Activated CD8-positive, alpha-beta memory T cell treated with anti-CD3 and anti-CD28 coated beads, Interleukin-2, amount 50 U/mL, for 1 hour (primary cell): ENCODE results near the gene NKAIN4.

Source experiments
- DNase-seq: peaks from one replicate; pipeline ENCODE4 v3.0.0-alpha.2; 2020; ENCODE audit errors: extremely low read depth

NKAIN4 gene

DNA sequence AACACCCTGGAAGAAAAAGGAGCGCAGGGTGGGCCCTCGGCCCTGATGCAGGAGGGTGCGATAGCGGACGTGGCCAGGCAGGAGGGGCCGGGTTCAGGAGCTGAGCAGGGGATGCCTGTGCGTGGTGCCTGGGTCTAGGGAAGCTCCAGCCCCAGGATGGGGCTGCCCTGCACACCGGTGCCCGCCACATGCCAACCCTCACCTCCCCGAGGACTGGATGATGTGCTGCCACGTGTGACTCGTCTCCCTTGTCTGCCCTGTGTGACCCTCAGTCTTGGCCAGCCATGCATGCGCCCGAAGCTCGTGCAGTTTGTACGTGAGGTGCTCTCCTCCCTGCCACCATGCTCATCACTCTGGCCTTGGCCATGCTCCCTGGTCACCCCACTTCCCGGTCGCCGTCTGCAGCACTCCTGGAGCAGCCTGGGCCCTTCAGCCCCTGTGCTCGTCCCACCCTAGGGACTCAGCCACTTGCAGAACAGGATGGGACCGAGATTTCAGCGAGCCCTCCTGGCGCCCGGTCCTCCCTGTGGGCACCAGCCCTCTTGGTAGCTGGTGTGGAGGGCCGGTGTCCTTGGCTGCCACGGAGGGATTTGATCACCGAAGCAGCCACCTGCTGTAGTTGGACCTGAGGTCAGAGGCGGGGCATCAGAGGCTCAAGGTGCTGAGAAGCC is 34.5 kb upstream of the NKAIN4 start:
- DNase-seq, result no peak

DNA sequence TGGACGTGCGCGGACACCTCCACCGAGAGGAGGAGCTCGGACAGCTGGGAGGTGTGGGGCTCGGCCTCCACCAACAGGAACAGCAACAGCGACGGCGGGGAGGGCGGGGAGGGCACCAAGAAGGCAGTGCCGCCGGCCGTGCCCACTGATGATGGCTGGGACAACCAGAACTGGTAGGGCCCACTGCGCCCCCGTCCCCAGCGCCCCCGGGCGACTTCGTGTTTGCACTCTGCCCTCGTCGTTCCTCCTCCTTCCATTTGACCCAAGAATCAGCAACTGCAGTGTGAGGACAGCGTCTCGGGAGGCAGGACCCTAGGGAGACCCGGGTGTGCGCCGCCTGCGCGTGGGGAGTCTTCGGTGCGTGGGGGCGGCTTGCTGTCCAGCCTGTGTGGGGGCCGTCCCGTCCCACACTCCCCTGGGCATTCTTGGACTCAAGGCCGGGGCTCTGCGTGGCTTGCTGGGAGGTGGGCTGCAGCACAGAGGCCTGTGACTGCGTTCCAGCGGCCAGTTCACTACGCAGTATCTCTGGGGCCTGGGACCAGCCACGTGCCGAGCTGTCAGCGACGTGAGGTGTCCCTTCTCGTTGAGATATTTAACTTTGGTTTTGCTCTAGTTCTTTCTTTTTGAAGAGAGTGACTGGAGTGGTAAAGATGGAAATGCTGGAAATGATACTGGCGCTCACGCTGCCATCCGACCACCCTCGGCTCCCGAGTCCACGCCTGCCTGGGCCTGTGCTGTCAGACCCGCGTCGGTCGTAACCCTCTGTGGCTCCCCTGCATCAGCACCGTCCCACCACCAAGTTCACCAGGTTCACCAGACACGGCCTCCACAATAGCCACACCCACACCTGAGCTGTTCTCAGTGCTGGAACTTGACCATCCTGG is 33.7 kb upstream of the NKAIN4 start:
- no peak for DNase-seq

DNA sequence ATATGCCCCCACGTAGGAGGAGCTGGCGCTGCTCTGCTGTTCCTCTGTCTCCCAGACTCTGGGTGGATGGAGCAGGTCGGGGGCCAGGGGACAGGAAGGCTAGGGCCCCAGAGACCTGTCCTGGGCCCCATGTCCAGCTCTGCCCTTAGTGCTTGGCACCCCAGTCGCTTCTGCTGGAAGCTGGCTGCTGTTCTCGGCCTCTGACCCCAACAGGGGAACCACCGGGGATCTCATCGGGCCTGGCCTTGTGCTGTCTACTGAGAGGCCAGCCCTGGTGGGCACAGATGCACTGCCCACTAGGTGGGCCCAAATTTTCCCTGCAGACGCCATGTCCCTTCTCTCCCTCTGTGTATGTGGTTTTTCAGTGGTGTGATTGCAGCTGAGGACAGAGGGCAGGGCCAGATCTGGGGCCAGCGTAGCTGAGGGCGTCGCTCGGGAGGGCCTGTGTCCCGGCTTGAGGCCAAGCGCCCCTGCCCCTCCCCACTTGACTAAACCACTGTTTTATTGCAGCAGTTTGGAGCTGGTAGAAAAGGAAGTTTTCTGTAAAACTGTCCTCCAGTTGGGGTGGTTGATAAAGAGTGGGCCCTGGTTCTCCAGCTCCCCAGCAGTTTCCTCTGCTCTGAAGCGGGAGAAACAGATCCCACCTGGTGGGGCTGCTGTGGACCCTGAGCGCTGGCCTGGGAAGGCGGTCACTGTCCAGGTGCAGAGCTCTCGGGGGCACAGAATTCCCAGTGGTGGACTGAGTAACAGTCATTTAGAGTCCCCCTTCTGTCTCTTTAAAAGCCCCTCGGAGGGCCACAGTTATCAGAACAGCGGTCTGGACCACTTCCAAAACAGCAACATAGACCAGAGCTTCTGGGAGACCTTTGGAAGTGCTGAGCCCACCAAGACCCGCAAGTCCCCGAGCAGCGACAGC is 32.8 kb upstream of the NKAIN4 start:
- DNase-seq, result no peak

DNA sequence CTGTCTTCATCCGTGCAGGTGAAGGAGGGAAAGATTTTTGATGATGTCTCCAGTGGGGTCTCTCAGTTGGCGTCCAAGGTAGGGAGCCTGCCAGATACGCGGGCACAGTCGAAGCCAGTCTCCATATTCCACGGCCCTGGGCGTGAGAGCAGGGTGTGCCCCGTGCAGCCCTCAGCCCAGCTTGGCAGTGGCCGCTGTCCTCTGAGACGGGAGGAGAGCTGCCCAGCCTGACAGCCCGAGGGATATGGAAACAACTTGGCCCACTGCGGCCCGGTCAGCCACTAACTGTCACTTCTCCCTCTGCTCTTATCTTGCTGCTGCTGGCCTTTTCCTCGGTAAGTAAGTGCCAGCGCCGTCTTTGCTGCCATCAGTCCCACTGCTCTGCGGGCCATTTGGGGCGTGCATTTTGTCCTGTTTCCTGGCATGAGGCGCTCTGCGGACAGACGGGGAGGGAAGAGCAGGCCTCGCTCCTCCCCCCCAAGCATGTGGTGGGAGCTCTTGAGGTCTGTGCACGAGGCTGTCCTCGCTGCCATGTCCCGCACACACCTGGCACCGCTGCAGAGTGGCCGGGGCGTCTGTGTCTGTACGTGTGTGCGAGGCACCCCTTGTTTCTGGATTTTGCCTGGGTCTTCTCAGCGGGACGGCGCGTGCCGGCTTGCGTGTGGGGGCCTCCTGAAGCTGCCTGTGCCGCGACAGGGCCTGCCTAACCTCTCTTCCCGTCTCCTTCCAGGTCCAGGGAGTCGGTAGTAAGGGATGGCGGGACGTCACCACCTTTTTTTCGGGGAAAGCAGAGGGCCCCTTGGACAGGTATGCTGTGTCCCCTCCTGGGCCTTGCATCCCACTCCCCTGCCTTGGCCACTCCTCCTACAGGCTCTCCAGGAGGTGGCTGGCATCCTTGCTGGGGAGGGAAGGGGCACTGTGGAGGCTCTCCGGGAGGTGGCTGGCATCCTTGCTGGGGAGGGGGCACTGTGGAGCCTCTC is 31.7 kb upstream of the NKAIN4 start:
- DNase-seq, result no peak

DNA sequence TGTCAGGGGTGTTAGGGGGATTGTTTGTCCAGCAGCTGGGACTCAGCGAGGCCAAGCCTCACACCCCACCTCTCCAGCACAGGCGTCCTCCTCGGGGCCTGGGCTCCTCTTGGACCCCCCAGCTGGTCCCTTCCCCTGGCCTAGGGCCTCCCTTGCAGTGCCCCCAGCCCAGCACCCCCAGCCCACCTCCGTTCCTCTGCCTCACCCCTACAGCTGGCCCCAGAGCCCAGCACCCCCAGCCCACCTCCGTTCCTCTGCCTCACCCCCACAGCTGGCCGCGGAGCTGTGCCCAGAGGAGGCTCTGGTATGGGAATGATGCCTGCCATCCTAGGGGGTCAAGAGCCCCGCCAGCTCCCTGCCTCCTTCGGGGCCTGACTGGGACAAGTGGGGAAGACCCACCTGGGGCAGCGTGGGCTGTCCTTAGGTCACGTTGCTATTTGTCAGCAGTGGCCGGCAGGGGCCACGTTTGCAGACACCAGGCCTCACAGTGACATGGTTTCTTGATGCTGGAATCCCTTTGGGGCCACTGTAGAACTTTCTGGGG is 30.8 kb upstream of the NKAIN4 start:
- DNase-seq, result no peak

DNA sequence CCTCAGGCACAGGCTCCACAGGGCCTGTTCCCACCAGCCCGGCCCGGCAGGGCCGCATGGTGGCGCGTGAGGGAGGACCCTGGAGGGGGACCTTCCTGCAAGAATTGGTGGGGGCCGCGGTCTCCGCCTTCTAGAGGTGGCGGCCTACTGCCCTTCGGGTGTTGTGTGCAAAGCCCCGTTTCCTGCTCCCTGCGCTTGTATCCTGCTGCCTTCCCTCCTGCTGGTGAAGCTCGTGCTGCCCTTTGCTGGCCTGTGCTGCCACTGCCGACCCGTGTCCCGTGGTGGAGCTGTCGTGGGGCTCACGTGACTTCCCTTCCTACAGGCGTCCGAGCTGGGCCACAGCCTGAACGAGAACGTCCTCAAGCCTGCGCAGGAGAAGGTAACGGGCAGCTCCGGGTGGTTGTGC is 30.3 kb upstream of the NKAIN4 start:
- no peak for DNase-seq

DNA sequence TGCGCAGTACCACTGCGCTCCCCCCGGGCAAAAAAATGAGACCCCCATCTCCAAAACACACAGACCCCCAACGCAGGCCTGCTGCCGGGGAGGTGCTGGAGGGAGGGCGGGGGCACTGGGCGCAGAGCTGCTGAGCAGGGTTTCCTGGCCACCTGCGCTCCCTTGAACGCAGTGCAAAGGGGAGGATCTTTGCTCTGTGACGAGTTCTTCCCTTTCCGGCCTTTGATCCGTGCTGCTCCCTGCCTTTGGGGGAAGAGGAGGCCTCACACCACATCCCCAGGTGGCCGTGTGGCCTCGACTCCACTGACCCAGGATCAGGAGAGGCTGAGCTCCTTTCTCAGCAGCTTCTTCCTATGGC is 29.8 kb upstream of the NKAIN4 start:
- DNase-seq, result no peak

DNA sequence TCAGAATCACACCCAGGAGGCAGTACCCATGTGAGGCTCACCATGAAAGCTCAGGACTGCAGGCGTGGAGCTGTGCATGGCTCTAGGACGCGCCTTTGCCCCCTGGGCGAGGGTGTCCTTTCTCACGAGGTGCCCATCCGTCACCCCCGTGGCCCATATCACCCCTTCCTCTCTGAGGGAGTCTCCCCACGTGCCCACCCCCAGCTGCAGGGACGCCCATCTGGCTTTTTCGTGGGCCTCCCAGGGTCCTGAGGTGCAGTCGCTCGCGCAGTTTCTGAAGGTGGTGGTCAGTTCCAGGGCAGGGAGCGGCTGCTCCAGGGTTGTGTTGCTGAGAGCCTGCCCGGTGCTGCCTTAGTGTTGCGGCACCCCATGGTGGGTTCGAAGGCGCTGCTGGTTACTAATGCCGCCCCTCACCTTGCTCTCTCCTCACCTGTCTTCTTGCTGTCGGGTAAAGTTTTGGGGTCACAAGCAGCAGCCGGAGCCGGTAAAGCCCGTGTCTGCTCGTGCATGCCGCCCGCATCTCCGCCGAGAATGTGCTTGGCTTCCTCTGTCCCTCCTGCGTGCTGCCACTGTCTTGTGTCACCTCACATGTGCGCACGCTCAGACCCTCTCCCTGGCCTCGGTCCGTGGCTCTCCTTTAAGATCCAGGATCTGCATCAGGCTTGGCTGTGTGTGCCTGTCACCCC is 29.3 kb upstream of the NKAIN4 start:
- DNase-seq, result no peak

DNA sequence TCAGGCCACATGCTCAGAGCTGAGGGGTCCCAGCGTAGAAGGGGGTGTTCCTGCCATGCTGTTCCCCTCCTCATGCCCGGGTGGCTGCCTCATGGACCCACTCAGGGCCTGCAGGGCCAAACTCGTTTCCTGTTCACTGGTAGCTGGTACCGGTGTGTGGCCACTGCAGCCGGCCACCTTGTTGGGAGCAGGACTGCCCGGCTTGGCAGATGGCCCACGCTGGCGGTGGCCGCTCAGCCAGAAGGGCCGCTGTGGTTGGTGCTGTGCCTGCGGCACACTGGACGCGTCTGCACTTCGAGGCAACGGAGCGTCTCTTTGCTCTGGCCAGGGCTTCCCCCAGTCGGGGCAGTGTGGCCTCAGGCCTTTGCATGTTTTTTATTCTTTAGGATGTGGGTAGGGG is 28.7 kb upstream of the NKAIN4 start:
- no peak for DNase-seq

DNA sequence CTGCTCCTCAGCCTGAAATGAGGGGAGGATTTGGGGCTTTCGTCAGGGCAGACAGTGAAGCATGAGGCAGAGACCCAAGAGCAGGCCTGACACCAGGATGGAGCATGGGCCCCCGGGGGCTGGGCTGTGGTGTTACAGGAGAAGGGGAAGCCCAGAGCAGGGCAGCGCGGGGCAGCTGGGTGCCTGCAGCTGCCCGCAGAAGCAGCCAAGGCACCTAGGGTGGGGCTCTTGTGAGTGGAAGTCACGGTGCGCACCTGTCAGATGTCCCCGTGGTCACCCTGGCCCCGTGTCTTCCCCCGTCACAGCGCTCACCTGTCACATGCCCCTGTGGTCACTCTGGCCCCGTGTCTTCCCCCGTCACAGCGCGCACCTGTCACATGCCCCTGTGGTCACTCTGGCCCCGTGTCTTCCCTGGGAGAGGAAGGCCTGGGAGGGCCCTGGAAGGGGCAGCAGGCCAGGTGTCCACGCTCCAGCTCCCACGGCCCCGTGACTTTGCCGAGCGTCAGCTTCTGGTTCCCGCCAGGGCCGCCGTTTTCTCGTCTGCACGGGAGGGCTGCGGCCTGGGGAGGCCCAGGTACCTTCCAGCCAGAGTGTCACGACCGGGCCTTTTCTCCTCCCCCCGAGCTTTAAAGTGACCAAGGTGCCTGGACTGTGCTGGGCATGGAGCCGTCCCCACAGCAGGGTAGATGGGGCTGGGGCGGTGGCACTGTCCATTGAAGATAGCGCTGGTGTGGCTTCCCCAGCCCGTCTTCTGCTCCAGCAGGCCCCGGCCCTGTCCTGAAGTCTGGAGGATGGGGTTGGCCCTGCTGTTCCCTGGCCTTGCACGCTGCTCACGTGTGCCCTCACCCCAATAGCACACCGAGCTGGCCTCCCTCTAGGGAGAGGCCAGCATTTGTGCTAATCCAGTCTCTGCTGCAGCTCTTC is 27.7 kb upstream of the NKAIN4 start:
- DNase-seq, result no peak

DNA sequence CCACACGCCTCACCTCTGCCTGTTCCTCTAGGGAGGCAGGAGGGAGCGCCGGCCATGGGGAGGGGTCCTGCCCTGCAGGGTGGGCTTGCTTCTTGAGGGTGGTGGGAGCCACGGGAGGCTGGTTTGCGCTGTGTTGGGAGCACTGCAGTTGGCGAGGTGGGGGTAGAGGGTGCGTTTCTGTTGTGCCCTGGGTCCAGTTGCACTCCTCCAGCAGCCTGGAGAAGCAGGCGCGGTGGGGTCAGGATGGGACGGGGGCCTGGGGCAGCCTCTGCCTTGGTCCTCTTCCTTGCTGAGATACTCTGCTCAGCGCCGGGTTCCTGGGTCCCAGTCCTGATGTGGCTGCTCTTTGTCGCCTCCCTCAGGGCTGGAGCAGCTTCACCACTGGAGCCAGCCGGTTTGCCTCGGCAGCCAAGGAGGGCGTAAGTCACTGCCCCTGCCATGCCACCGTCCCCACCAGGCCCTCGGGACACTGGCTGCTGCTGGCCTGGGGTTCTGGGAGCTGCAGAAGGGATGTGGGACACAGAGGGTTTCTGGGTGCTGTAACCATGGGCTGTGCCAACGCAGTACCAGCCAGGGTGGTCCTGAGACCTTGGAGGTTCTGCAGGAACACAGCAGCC is 26.8 kb upstream of the NKAIN4 start:
- no peak for DNase-seq

DNA sequence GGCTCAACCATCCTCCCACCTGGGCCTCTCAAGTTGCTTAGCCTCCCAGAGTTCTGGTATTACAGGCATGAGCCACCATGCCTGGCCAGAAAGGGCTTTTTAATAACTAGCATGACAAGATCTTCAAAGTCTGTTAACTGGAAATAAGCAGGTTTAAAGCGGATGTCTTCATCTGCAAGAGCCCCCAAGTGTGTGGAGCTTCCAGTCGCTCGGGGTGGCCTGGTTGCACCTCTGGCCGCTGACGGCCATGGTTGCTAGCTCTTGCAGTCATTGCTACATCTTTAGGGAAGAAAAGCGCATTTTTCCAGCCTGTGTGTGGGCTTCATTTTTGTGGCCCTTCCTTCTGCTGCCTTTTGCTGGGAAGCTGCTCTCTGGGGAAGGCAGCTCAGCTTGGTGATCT is 26.1 kb upstream of the NKAIN4 start:
- no peak for DNase-seq

DNA sequence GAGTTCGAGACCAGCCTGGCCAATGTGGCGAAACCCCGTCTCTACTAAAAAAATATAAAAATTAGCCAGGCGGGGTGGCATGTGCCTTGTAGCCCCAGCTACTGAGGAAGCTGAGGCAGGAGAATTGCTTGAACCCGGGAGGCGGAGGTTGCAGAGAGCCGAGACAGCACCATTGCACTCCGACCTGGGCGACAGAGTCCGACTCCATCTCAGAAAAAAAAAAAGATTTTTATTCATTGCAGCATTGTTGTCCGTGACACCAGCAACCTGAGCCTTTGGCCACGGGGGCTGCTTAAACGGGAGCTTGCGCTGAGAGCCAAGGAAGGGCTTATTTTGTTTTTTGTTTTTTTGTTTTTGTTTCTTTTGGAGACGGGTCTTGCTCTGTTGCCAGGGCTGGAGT is 25.7 kb upstream of the NKAIN4 start:
- DNase-seq, result no peak

DNA sequence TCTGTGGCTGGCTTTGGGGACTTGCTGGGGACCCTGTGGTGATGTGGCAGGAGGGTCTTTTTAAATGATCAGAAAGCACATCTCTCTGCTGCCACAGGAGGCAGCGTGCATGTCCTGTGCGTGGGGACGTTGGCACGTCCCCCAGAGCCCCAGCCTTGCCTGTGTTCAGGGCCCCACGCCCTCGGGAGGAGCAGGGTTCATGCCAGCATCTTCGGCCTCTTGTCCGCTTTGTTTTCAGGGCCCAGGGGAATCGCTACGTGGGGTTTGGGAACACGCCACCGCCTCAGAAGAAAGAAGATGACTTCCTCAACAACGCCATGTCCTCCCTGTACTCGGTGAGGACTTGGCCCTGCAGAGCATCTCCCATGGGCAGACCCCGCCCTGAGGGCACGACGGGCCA is 24.4 kb upstream of the NKAIN4 start:
- no peak for DNase-seq

DNA sequence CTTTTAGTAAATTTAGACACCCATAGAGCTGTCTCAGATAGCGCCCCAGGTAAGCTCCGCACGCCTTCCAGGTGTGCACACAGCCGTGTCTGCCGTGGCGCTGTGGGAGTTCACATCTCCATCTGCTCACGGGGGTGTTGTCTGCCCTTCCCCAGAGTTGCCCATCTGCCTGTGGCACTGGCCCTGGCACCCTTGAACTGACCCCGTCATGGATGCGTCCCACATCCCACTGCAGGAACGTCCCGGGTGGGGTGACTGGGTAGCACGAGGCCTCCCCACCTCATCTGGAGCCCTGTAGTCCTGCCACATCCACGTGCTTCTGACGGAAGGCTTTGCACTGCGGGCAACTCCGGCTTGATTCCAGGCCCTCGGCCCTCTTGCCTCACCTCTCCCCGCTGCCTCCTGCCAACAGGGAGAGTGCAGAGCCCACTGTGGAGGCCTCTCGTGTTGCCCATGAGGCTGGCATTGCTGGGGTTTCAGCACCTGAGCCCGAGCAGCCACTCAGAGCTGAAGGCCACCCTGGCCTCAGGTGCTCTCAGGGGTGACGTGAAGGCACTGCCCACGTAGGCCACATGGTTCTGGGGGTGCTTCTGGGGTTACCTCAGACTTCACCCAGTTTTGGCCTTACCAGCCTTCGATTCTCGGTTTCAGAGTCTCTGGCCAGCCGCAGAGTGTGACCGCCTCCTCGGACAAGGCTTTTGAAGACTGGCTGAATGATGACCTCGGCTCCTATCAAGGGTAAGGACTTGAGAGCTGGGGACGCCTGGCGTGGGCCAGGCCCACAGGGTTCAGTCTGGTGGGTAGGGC is 23.4 kb upstream of the NKAIN4 start:
- DNase-seq, result no peak

DNA sequence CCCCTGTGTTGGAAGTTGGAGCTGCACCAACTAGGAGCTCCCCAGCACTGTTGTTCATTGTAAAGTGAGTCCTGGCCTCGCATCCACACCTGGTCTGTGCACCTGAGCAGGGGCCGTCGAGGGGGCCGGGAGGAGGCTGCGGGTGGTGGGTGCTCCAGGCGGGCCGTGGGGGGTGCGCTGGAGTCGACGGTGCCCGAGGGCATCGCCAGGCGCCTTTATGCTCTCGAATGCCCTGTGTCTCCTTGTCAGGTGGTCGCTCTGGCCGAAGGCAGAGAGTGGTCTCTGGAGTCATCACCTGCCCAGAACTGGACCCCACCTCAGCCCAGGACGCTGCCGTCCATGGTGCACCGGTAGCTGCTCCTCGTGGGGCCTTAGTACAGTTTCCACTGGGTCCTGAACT is 22.7 kb upstream of the NKAIN4 start:
- DNase-seq, result no peak

DNA sequence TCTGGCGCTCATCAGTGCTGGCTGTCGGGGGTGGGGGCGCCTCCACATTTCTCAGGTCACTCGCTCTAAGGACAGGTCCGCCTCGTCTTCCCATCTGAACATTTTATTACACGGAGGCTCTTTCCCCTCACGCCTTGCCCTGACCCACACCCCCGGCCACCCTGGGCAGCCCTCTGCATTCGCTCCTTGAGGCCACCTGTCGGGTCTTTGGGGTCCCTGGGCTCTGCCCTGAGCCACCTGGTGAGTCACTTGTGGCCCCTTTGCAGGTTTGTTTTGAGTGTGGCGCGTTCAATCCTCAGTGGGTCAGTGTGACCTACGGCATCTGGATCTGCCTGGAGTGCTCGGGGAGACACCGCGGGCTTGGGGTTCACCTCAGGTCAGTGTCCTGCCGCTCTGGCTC is 21.6 kb upstream of the NKAIN4 start:
- DNase-seq, result no peak
